LNCAP (cell line): ENCODE measurements around the gene BCAS3.

Experiments used
- TF ChIP-seq, protein P1 (sequence below): fragments of 450-650 bp; IDR thresholded peaks from 2 replicates; pipeline ENCODE4 v1.5.1; 2017; ENCODE audit warnings: mild to moderate bottlenecking

Gene BCAS3

DNA sequence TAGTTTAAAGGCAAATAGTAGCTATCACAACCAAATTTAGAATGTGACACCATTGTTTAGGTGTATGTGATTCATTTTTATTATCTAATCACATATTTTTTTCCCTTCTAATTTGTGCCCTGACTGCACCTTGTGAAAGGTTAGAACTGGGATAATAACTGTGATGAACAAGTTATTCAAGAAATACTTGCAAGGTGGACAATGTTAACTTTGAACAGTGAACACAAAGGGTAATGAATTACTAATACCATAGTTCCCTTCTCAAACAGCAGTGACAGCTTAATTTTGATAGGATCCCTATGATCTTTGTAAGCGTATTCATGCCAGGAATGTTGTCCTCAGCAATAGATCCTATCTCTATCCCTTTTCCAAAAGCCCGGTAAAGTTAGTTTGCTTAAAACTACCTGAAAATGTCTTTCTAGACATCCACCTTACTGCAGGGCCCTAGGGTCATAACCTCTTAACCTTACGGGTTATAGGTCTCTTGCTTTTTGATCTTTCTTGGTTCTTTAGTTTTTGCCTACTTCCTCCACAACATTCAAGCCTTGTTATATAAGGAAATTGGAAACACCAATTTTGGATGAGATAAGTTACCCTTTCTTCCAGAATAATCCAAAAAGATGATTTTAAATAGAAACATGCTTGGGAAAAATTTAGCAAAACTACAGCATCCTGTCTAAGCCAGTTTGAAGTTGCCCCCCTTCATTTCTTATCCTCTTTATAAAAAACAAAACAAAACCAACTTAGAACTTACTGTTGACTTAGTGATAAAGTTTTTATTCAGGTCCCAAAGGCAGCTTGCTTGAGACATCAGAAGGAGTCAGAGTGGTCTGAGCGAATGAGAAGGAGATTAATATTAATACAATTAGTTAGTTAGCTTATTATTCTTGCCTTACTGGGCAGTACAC lies 522.0 kb downstream of the BCAS3 start:
- TF ChIP-seq, protein P1, sequence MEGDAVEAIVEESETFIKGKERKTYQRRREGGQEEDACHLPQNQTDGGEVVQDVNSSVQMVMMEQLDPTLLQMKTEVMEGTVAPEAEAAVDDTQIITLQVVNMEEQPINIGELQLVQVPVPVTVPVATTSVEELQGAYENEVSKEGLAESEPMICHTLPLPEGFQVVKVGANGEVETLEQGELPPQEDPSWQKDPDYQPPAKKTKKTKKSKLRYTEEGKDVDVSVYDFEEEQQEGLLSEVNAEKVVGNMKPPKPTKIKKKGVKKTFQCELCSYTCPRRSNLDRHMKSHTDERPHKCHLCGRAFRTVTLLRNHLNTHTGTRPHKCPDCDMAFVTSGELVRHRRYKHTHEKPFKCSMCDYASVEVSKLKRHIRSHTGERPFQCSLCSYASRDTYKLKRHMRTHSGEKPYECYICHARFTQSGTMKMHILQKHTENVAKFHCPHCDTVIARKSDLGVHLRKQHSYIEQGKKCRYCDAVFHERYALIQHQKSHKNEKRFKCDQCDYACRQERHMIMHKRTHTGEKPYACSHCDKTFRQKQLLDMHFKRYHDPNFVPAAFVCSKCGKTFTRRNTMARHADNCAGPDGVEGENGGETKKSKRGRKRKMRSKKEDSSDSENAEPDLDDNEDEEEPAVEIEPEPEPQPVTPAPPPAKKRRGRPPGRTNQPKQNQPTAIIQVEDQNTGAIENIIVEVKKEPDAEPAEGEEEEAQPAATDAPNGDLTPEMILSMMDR: no peak

DNA sequence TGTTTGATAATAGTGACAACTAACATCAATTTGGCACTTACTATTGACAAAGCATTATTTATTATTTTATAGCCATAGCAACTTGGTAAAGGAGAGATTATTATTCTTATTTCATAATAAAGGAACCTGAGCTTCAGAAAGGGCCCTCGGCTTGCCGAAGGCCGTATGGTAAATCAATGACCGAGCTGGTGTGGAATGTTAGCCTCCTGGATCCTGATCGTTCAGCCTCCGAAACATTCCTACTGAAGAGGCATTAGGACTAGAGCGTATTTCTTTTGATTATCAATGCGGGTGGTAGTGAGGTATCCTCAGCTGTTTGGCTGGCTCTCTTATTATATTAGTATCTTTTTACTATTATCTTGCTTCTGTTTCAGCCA lies 522.7 kb downstream of the BCAS3 start:
- TF ChIP-seq, protein P1: no peak

DNA sequence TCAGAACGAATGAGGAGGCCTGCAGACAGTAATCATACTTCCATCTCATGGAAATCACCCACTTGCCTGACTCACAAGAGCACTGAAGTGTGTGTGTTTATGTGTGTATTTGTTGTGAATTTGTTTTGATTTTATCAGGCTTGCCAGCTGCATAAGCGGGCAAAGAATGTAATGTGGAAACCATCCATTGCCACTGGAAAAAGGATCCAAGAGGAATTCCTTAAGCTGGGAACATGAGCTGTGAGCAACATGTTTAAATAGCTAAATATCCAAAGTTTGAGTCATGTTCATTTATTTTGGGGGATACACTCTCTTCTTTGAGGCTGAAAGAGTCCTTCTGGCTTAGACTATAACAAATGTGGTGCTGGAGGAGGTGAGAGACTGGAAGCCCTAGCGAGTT lies 523.6 kb downstream of the BCAS3 start:
- TF ChIP-seq, protein P1: no peak

DNA sequence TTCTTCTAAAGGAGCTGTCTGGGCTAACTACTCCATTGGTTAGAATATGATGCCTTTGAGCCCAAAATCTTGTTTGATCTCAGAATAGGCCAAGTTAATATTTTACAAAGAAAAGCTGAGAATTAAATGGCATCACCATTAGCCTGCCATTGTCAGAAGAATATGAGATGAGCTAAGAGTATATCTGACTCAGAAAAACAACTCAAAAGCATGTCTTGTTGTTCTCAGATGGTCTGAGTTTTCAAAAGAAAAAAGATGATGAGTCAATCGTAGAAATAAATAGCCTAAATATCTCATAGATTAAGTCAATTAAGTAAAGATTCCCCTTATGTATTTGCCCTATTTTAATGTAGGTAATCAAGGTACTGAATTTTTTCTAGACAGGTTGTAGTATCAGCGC lies 524.9 kb downstream of the BCAS3 start:
- TF ChIP-seq, protein P1: no peak

DNA sequence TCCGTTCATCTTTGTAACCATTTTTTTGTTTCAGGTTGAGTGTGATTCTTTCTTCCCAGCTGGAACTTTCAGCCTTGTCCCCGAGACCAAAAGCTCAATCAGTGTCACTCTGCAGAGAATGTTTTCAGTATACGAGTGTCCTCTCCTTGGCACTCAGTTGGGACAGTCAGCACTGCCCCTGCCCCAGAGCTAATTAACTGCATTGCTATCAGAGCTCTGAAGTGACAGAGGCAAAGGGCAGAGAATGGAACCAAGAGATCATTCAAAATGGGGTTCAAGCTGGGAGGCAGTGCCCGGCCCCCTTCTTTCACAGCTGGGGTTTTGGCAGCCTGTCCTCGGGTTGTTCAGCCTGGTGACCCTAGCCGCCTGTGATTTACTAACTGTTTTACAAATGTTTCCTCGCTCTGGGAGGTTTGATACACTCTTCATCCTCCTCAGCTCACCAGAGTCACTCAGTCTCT lies 526.0 kb downstream of the BCAS3 start:
- TF ChIP-seq, protein P1: no peak

DNA sequence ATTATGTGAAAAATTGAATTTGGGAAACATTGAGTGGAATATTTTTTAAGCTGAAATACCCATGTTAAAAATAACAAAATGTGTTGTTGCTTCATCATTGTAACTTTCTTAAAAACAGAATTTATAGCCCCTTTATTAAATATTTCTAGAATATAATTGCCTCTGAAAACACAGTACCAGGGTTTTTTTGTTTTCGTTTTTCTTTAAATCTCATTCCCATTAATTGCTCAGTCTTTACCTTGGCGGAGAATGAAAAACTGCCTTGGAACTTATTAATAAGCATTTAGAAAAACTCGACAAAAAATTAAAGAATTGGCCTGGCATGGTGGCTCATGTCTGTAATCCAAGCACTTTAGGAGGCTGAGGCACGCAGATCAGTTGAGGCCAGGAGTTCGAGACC lies 526.8 kb downstream of the BCAS3 start:
- TF ChIP-seq, protein P1: no peak

DNA sequence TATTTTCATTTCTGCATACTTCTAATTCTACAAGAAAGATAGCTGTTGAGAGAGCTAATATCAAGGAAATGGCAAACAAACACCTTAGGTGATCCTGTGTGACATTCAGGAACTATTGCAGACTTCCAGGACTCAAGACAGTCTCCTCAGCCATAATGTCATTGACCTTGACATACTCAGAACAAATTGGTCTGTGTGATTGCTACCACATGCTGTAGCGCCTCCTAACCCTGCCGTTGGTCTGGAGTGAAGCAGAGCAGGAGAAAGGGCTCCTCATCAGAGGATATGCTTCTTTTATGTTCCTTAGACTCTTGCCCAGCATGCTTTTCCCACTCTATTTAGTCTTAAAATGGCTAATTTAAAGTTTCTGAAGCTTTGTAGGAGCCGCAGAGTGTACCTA lies 527.8 kb downstream of the BCAS3 start:
- TF ChIP-seq, protein P1: no peak
